Purkinje cell (primary cell): Measurements from ENCODE around the gene COL3A1. TPM values are rescaled to one million over a fixed set of nuclear protein-coding genes. Genes with fewer than 3 reads are reported as not detected.

Experiments
- polyA plus RNA-seq: library from polyadenylated mRNA; unstranded; fragments of >200 nt; fragmentation: Nextera tagmentation; gene quantifications from 2 replicates; pipeline ENCODE4 v1.2.1, GENCODE V29; 2014

Gene COL3A1
- polyA plus RNA-seq: 0.73 TPM in 1 of 2 replicates, not detected in the other

DNA sequence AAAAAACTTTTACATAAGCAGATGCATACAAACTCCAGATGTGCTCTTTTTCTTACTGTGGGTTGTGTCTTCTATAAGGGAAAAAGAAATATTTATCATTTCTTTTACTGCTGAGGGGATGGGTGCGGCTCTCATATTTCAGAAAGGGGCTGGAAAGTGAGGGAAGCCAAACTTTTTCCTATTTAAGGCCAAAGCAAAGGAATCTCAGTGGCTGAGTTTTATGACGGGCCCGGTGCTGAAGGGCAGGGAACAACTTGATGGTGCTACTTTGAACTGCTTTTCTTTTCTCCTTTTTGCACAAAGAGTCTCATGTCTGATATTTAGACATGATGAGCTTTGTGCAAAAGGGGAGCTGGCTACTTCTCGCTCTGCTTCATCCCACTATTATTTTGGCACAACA is at the start of gene COL3A1:
Gene COL3A1 (plus strand): TSS at position 210 of the 400 bp plus-strand sequence. CDS start 117 bp downstream, at position 327.

Other genes starting within 250 kb of the COL3A1 start
- 2.4 TPM in 1 of 2 replicates, not detected in the other for gene COL5A2, start 205.4 kb downstream of the COL3A1 start, polyA plus RNA-seq